VCaP (cell line): ENCODE data around the gene HDAC8.

Experiments
- H3K27ac ChIP-seq: fragments of 450-650 bp; 2 replicates; pipeline ENCODE4 v1.5.1; 2017
- TF ChIP-seq, protein P1 (sequence below): fragments of 450-650 bp; conservative IDR thresholded peaks from 2 replicates; pipeline ENCODE4 v1.5.1; 2017; ENCODE audit warnings: mild to moderate bottlenecking, moderate library complexity

HDAC8 gene

DNA sequence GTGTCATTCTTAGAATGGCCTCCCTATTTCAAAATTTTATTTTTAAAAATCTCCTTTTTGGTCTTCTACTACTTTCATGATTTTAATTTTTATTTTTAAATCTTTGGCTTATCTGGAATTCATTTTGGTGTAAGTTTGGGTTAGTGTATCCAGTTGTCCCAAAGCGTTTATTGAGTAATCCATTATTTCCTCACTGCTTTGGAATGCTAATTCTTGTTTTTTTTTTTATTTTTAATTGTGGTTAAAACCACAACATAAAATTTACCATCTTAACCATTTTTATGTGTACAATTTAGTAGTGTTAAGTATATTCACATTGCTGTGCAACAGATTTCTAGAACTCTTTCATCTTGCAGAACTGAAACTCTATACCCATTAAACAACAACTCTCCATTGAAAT lies 275.7 kb downstream of the HDAC8 start:
- no peak overlapping the region for H3K27ac ChIP-seq
- TF ChIP-seq, protein P1, sequence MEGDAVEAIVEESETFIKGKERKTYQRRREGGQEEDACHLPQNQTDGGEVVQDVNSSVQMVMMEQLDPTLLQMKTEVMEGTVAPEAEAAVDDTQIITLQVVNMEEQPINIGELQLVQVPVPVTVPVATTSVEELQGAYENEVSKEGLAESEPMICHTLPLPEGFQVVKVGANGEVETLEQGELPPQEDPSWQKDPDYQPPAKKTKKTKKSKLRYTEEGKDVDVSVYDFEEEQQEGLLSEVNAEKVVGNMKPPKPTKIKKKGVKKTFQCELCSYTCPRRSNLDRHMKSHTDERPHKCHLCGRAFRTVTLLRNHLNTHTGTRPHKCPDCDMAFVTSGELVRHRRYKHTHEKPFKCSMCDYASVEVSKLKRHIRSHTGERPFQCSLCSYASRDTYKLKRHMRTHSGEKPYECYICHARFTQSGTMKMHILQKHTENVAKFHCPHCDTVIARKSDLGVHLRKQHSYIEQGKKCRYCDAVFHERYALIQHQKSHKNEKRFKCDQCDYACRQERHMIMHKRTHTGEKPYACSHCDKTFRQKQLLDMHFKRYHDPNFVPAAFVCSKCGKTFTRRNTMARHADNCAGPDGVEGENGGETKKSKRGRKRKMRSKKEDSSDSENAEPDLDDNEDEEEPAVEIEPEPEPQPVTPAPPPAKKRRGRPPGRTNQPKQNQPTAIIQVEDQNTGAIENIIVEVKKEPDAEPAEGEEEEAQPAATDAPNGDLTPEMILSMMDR, result no peak

DNA sequence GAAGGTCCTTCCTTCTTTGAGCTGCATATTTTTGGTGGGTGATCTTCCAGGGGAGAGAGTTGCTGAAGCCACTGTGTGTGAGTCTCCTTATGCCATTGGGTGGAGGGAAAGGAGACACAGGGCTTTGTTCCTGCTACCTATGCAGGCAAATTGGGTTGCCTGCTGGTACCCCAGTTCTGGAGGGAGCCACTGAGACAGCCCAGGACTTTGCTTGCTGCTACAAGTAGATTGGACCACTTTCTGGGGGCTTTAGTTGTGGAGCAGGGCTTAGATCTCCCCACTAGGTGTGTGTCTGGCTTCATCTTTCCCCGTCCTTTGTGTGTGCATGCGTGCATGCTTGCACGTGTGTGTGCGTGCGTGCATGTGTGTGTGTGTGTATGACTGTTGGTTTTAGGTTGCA lies 276.9 kb downstream of the HDAC8 start:
- H3K27ac ChIP-seq, result no peak overlapping the region
- TF ChIP-seq, protein P1, result no peak

DNA sequence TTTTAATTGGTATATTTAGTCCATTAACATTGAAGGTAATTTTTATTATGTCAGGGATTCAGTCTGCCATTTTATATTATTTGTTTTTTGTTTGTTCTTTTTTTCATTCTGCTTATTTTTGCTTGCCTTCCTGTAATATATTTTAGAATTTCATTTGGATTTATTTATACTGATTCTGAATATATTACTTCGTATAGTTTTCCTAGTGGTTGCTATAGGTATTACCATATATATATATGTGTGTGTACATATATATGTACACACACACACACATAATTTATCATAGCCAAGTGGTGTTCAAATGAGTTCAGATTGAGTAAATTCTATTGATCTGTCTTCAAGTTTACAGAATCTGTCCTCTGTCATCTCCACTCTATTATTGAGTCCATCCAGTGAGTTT lies 278.1 kb downstream of the HDAC8 start:
- TF ChIP-seq, protein P1, result no peak
- no peak overlapping the region for H3K27ac ChIP-seq

DNA sequence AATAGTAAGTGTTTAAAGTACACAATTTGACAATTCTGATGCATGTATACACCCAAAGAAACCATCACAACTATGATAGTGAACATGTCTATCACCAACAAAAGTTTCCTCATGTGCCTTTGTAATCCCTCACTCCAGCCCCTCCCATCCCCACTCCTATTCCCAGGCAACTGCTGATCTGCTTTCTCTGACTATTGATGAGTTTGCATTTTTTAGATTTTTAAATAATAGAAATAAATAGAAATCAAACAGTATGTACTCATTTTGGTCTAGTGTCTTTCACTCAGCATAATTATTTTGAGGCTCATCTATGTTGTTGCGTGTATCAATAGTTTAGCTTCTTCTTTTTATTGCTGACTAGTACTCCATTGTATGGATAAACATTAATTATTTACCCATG lies 290.3 kb downstream of the HDAC8 start:
- no peak overlapping the region for H3K27ac ChIP-seq
- TF ChIP-seq, protein P1, result no peak

DNA sequence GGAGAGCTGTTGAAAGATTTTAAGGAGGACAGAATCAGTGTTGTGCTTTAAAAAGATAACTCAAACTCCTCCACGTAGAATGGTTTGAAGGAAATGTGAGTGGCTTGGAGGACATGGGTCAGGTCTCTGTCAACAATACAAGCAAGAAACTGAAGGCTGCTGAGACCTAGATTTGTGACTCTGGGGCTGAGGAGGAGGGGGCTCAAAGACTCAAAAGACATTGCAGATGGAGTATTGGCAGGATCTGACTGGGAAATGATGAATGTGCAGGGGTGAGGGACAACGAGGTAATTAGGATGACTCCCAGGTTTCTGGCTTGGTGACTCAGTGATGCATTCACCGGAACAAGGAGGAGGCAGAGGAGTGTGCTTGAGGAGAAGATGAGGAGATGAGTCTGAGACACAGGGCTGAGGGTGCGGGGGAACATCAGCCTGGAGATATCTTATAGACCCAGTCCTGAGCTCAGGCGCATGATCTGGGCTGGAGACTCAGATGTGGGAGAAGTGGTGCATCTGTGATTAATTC lies 292.3 kb downstream of the HDAC8 start:
- TF ChIP-seq, protein P1, result no peak
- H3K27ac ChIP-seq, result peak overlapping the region; percentile 31; the same call in 1 of the 2 replicates
